Peyer's patch (tissue), 4 donors: Measurements from ENCODE around the gene RIC8B. TPM values are rescaled to one million over a fixed set of nuclear protein-coding genes. Genes with fewer than 3 reads are reported as not detected.

ENCODE experiments used
- DNase-seq, 3 donors: peaks; one replicate each; pipeline ENCODE4 v3.0.0-alpha.2; 2017 to 2019
- H3K27ac ChIP-seq, 4 donors: fragments of 200-600 bp; sonication (generic); one replicate each; pipeline ENCODE4 v1.5.1; 2016 to 2019
- H3K27me3 ChIP-seq, 2 donors: fragments of 200-600 bp; sonication (generic); one replicate each; pipeline ENCODE4 v1.5.1; 2019
- H3K36me3 ChIP-seq, 3 donors: fragments of 200-600 bp; sonication (generic); one replicate each; pipeline ENCODE4 v1.5.1; 2016 to 2019
- H3K4me1 ChIP-seq, 4 donors: fragments of 200-600 bp; sonication (generic); one replicate each; pipeline ENCODE4 v1.5.1; 2016 to 2019
- H3K4me3 ChIP-seq, 4 donors: fragments of 200-600 bp; sonication (generic); 1 replicate in 3 of 4; 2 replicates in 1 of 4; pipeline ENCODE4 v1.5.1; 2016 to 2019; ENCODE audit warnings: mild to moderate bottlenecking in 1 of 4
- H3K9me3 ChIP-seq, 4 donors: fragments of 200-600 bp; sonication (generic); one replicate each; pipeline ENCODE4 v1.5.1; 2016 to 2019; ENCODE audit warnings: mild to moderate bottlenecking in 1 of 4
- CTCF ChIP-seq, 6 experiments: fragments of 450-650 bp in 4 of 6; fragments of 200-600 bp in 2 of 6; sonication (generic) in 1 of 6; IDR thresholded peaks; one replicate each; pipeline ENCODE4 v1.5.1; 2017 to 2019; ENCODE audit warnings: antibody characterized with exemption in 6 of 6, mild to moderate bottlenecking in 3 of 6, moderate library complexity in 1 of 6
- POLR2A ChIP-seq, 2 donors: fragments of 450-650 bp; IDR thresholded peaks; one replicate each; pipeline ENCODE4 v1.5.1; 2017; ENCODE audit warnings: antibody characterized with exemption in 2 of 2, mild to moderate bottlenecking in 2 of 2, moderate library complexity in 2 of 2
- total RNA-seq, 4 donors: library from RNA; depleted of rRNA; stranded (reverse); fragments of >200 nt; gene quantifications; one replicate each; pipeline ENCODE4 v1.1.0, GENCODE V29; 2016

Gene RIC8B
- total RNA-seq, 4 donors from 2014 or later = 9.5 to 23.1 (median 16.2) TPM

DNA sequence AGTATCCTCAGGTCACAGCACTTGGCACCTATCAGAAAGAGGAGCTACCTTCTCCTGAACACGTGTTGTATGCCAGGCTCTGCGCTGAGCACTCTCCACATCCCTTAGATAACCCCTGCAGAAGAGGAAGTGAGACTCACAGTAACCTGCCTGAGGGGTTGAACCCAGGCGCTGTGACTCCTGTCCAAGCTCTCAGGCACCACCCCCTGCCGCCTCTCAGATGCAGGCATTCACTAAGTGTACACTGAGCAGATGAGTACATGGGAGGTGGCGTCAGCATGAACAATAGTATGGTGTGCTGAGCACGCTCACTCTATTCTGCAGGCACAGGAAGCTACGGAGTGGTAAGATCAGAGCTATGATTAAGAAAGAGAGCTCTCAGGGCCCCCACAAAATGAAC is 21.0 kb upstream of the RIC8B start:
- no peak for TF ChIP-seq CTCF (IDR thresholded peaks at IDR 0.05)
- TF ChIP-seq POLR2A (IDR thresholded peaks at IDR 0.05) = no peak
- DNase-seq = peak in 2 of 3 donors; percentile 75 to 80
- Histone ChIP-seq H3K27ac (no peak overlapping the region), H3K9me3 (no peaks in the 10 kb centered on the region), H3K4me1 (peaks cover 0 to 6% (median 3%) of the 10 kb centered on the region in 4 donors), H3K4me3 (no peak overlapping the region), H3K27me3 (no peaks in the 10 kb centered on the region), H3K36me3 (no peaks in the 10 kb centered on the region)

GRCh38 chr12:106754331-106754730 is 20.2 kb upstream of the RIC8B start:
- Histone ChIP-seq H3K27ac (no peak overlapping the region), H3K9me3 (no peaks in the 10 kb centered on the region), H3K36me3 (no peaks in the 10 kb centered on the region), H3K4me3 (no peak overlapping the region), H3K27me3 (no peaks in the 10 kb centered on the region), H3K4me1 (peaks cover 0 to 6% (median 3%) of the 10 kb centered on the region in 4 donors)
- no peak for TF ChIP-seq POLR2A (IDR thresholded peaks at IDR 0.05)
- TF ChIP-seq CTCF (IDR thresholded peaks at IDR 0.05) = no peak
- DNase-seq = no peak

DNA sequence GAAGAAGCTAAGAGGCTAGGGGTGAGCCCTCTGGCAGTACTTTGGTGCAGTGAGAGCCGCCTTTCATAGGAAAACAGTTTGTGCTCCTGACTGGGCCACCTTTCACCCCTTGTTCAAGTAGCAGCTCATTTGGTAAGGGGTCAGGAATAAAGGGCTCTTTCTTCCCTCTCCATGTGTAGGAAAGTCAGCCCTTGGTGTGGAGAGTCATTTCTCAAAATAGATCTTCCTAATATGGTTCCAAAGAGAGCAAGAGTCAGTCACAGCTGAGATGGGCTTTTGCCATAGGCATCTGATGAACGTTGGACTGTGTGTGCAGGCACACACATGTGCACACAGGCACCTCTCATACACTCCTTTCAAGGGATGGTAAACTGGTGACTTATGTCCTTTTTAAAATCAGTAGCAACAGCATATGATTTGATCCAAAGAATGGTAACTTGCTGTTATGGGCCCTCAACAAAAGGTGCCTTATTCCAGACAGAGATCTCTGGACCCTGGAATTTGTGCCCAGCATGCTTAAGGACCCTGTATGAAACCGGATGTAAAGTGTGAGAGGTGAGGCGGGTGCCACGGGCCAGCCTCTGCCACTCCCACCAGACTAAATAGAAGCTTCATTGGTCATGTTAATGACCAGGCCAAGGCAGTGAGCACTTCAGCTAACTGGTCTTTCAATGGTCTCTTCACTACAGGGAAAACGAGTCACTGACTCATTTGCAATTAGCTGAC is 16.7 kb upstream of the RIC8B start:
- Histone ChIP-seq H3K4me1 (peaks cover 0 to 14% (median 7%) of the 10 kb centered on the region in 4 donors), H3K36me3 (no peaks in the 10 kb centered on the region), H3K27ac (peak overlapping the region in 2 of 4 donors; percentile 7 to 68), H3K4me3 (no peak overlapping the region), H3K9me3 (no peaks in the 10 kb centered on the region), H3K27me3 (no peaks in the 10 kb centered on the region)
- no peak for TF ChIP-seq POLR2A (IDR thresholded peaks at IDR 0.05)
- no peak for TF ChIP-seq CTCF (IDR thresholded peaks at IDR 0.05)
- DNase-seq = no peak

GRCh38 chr12:106758349-106759110 is 16.0 kb upstream of the RIC8B start:
- peak in 1 of 3 donors; percentile 71 for DNase-seq
- no peak overlapping the region for H3K4me3 ChIP-seq
- no peaks in the 10 kb centered on the region for H3K36me3 ChIP-seq
- H3K27me3 ChIP-seq = no peaks in the 10 kb centered on the region
- H3K27ac ChIP-seq = peak overlapping the region in 2 of 4 donors; percentile 7 to 68
- no peaks in the 10 kb centered on the region for H3K9me3 ChIP-seq
- no peak for TF ChIP-seq CTCF (IDR thresholded peaks at IDR 0.05)
- no peak for TF ChIP-seq POLR2A (IDR thresholded peaks at IDR 0.05)
- H3K4me1 ChIP-seq = peaks cover 0 to 14% (median 7%) of the 10 kb centered on the region in 4 donors

GRCh38 chr12:106759526-106760183 is 14.8 kb upstream of the RIC8B start:
- Histone ChIP-seq H3K27me3 (no peaks in the 10 kb centered on the region), H3K36me3 (no peaks in the 10 kb centered on the region), H3K27ac (peak overlapping the region in 2 of 4 donors; percentile 56 to 74), H3K4me3 (no peak overlapping the region), H3K9me3 (no peaks in the 10 kb centered on the region), H3K4me1 (peaks cover 0 to 9% (median 4%) of the 10 kb centered on the region in 4 donors)
- no peak for TF ChIP-seq CTCF (IDR thresholded peaks at IDR 0.05)
- TF ChIP-seq POLR2A (IDR thresholded peaks at IDR 0.05) = no peak
- no peak for DNase-seq
